ENCODE measurements around the gene AGBL4. TPM values are rescaled to one million over a fixed set of nuclear protein-coding genes. Genes with fewer than 3 reads are reported as not detected.

The AGBL4 gene
- polyA plus RNA-seq, 3 donors = 0.93 to 1.3 (median 1.2) TPM

DNA sequence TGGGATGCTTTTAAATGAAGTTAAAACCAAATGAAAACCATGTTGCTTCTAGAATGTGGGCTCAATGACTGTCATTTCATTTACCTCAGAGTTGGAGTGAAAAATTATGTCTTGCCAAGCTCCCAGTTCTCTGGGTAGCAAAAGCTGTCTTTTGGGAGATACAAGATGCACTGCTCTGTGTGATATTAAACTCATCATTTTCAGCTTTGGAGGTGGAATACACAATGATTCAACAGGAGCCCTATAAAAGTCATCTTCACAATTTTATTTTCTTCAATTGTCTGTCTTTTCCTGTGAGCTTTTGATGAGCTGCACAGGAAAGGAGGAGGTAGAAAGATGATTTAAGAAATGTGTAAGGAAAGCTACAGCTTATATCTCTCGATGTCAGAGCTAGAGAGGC lies 1431.4 kb downstream of the AGBL4 start:
- DNase-seq = no peak

- no peak for DNase-seq
Measured at GRCh38 chr1:48591181-48591580, 1432.6 kb downstream of the AGBL4 start.

DNA sequence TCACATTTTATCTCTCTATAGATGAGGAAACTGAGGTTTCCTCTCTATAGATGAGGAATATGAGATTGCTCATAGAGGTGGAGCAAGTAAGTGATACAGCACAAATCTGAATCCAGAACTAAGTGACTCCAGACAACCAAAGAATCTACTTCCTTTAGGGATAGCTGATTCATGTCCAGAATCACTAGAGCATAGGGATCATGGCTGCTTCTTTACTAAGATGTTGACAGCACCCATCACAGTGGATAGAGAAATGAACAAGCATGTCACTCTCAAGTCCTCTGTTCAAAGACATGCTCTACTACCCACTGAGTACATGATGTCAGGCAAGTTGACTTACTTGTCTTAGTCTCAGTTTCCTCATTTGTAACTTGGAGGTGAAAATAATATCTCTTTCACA lies 1435.7 kb downstream of the AGBL4 start:
- DNase-seq = no peak

DNA sequence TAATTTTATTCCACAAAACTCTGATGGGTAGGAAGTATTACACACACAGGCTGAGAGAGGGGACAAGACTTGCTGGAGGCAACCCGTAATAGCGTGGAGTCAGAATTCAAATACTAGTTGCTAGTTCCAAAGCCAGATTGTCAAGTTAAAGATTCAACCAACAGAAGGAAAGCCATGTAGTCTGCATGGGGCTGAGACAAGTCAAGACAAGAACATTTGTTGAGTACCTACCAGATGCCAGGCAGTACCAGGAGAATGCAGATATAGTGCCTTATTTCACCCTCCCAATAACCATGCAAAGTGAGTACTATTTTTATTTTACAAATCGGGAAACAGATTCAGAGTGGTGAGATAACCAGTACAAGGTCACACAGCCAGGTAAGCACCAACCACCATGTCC lies 1441.3 kb downstream of the AGBL4 start:
- DNase-seq = no peak

GRCh38 chr1:48581270-48581669 lies 1442.5 kb downstream of the AGBL4 start:
- peak; percentile 59 for DNase-seq

DNA sequence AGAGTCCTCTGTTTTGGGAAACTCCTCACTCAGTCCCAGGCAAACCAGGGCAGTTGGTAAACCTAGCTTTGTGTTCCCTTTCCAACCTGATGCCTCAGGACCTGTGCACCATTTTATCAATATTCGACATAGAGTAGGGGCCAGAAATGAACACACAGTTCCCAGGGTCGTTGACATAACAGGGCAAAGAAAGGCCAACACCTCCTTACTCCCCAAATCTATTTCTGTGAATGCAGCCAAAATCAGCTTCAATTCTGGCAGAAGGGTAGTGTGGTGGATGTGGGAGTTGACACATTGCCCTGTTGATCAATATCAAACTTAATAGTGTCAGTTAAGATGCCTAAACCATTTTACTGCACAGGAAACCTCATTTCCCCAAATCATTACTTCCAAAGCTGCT lies 1447.2 kb downstream of the AGBL4 start:
- no peak for DNase-seq

- DNase-seq = peak; percentile 58
Measured at GRCh38 chr1:48572646-48573258, 1451.0 kb downstream of the AGBL4 start.

- DNase-seq = no peak
Measured at GRCh38 chr1:48572134-48572533, 1451.6 kb downstream of the AGBL4 start.

DNA sequence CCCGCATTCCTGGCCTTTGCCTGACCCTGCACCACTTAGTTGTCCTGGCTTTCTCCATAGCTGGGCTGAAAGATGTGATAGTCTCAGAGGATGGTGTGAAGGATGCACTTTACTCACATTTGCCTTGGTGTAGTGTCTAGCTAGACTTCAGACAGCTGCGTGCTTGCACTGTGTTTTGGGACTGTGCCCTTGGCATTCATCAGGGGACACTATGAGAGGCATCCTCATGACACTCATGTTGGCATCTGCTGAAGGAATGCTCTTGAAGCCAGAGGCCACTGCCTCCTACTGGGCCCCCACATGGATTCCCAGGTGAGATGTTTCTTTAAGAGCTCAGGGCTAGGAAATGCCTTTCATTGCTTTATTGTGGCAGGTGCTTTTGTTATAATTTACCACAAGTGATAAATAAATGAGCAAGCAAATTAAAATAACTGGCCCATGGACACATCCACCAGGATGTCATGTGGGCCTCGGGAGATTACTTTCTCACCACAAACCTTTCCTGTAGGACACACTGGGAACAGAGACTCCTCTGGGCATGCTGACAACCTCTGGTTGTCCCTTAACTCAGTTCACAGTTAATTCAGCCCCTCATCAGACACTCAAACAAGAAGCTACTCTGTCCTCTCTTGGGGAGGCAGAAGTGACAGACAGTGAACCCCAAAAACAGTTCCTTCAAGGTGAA lies 1452.3 kb downstream of the AGBL4 start:
- no peak for DNase-seq

GRCh38 chr1:48570568-48570967 lies 1453.2 kb downstream of the AGBL4 start:
- DNase-seq = no peak

DNA sequence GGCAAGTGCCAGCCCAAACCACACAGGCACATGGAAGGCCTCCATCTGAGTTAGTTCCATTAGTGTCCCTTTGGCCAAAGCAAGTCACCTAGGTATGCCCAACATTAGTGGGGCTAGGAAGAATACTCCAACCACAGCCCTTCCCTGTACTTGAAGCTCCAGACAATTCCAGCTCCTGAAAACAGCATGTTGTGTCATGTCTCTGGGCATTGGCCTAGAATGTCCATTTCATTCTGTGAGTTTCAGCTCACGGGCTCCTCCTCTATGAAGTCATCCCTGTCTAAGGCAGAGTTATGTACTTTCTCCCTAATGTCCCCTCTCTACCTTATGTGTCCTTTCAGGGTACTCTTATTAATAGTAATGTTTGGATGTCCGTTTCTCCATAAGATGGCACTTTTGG lies 1455.3 kb downstream of the AGBL4 start:
- no peak for DNase-seq

- DNase-seq = no peak
Measured at GRCh38 chr1:48566492-48566891, 1457.3 kb downstream of the AGBL4 start.

DNA sequence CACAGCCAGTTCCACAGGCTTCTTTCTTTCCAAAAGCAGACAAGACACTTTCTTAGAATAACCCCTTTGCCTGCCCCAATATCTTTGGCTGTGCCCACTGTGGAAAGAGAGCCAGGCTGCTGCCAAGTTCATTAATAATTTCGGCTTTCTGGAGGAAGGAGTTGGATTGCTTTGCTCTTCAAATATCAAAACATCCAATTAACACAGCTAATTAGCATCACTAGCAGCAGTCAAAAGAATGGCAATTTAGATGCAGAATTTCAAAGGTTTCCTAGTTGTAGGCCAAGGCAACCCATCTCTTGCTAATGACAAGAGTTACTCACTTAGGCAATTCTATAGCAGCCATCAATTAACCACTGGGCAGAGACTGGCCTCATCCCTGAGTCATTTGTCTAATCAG lies 1460.7 kb downstream of the AGBL4 start:
- no peak for DNase-seq

GRCh38 chr1:48561444-48561843 lies 1462.3 kb downstream of the AGBL4 start:
- DNase-seq = no peak

DNA sequence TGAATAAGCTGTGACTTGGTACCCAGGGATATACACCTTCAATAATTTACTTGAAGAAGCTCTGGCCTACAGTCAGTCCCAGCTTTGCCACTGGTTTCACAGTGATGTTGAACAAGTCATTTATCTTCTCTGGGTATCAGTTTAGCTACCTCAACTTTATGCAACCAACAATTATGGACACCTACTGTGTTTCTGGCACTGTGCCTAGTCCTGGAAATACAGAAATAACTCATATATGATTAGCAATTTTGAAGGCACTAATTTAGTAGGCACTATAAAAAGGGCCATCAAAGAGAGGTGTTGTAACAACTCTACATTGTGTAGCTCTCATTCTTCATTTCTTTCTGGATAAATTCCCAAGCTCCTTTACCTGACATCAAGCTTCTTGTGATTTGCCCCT lies 1463.2 kb downstream of the AGBL4 start:
- DNase-seq = no peak

- DNase-seq = no peak
Measured at GRCh38 chr1:48560116-48560515, 1463.6 kb downstream of the AGBL4 start.

DNA sequence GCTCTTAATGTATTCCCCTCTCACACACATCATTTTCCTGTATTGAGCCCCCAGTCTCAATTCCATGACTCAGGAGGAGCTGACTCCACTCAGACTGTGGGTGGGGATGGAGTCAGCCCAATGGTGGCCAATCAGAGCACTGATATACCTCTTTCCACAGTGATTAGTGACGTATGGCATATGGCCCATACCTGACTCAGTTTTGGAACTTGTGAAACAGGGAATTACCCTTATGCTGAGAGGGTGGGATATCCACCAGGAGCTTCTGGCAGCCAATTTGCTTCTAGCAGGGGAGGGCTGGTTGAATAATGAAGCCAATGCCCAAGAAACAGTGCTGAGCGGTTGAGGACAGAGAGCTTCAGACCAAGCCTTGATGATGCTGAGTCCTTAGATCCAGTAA lies 1465.4 kb downstream of the AGBL4 start:
- DNase-seq = no peak

DNA sequence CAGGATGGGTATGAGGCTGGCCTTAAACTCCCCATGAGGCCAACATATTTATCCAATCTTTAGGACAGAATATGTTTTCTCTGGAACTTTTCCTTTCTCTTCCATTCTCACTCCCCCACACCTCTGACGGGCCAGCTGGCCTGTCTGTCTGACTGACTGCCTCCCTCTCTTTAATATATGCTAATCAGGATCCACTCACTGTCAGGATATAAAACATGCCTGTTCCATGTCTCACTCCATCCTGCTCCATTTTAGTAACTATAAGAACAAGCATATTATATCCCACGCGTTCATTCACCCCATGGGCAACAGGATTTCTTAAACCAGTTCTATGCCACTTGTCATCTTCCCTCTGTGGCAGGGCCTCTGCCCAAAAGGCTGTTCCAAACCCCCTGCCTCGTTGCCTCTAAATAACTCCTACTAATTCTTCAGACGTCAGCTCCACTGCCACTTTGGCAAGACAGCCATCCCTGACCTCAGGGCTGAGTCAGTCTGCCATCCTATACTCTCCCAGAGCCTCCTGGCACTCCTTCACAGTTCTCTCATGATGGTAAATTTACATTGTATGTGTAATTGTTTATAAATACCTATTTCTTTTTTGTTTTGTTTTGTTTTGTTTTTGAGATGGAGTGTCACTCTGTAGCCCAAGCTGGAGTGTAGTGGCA lies 1467.4 kb downstream of the AGBL4 start:
- DNase-seq = no peak

DNA sequence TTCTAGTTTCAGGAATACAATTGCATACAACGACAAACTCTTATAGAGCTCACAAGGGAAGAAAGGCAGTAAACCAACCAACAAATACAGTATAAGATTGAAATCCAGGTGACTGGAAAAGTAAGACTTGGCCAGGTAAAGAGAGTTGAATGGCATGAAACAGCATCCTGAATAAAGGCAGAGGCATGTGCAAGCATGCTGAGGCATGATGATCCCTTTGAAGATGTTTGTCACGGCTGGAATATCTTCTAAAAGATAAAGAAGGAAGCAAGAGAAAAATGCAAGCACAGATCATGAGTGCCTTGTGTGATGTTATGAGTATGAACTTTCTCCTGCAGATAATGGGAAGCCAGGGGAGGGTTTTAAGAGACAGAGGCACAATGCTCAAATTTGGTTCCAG lies 1468.5 kb downstream of the AGBL4 start:
- no peak for DNase-seq

DNA sequence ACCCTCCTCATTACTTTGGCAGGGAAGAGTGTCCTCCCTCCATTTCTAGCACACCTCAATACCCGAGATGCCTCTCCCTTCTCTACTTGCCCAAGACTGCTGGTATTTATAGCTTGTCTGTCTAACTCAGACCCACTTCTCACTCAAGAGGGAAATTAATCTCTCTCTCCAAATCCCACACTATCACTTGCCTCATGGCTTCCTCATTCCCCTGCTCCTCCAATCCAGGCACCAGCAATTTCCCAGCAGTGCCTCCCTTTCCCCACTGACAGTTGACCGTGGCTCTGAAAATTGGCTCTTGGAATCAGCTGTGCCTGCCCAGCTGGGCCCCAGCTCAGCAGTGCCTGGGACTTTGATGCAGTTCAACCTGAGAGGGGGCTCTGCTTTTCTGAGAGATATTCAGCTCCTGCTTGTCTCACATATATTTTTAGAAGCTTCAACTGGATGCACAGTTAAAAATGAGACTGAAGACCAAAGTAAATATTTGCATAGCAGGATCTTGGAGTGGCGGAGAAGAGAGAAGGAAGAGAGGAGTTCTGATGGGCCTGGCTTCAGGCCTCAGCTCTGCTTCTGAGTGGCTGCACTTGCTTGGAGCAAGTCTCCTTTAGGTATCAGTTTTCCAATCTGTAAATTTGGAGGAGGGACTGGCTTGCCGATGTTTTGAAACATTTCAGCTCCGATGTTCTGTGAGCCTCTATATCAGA lies 1470.7 kb downstream of the AGBL4 start:
- no peak for DNase-seq

DNA sequence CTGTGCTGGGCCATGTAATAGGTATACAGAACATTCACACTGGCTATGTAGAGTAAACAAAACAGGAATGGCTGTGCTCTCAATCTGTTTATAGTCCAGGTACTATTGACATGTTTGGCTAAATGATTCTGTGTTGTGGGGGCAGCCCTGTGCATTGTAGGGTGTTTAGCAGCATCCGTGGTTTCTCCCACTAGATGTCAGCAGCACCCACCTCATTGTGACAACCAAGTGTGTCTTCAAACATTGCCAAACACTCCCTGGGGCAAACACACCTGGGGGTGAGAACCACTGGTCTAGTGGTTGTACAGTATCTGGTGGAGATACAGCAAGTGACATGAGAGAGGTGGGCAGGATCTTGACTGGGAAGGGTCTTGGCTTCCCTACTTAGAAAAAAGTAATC lies 1471.3 kb downstream of the AGBL4 start:
- DNase-seq = no peak

DNA sequence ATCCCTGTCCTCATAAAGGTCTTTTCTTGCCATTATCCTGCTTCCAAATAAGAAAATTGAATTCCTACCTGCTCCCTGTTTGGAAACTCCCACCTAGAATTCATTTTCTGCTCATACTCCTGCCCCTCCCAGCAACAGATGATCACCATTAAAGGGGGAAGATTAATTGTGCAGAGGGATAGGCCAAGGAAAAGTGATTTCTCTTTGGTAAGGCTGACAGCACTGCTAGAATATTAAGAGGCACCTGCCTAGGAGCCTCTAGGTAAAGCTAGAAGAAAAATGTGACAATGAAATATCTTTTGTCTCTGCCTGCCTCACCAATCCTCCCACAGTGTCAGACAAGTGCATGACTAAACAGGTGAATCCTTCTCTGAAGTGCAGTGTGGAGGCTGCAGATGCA lies 1474.8 kb downstream of the AGBL4 start:
- no peak for DNase-seq

All from renal pelvis (tissue), 4 donors.